GM12891 (cell line): ENCODE measurements around the gene FAM187B.

Experiments used
- PAX5 ChIP-seq: IDR thresholded peaks from 2 replicates; pipeline ENCODE4 v1.6.1; 2011; ENCODE audit warnings: low read length, moderate library complexity, mild to moderate bottlenecking; ENCODE audit not compliant: insufficient read depth, severe bottlenecking
- POLR2A ChIP-seq: IDR thresholded peaks from 2 replicates; pipeline ENCODE4 v1.6.1; 2011; ENCODE audit warnings: low read depth, low read length, control low read depth
- POLR2AphosphoS5 ChIP-seq: IDR thresholded peaks from 2 replicates; pipeline ENCODE4 v1.6.1; 2011; ENCODE audit warnings: low read depth, low read length, control low read depth
- POU2F2 ChIP-seq: IDR thresholded peaks from 2 replicates; pipeline ENCODE4 v1.6.1; 2011; ENCODE audit warnings: low read depth, mild to moderate bottlenecking, control low read depth, low read length, moderate library complexity
- SPI1 ChIP-seq: IDR thresholded peaks from 2 replicates; pipeline ENCODE4 v1.6.1; 2011; ENCODE audit warnings: low read depth, low read length, control low read depth
- TAF1 ChIP-seq: IDR thresholded peaks from 2 replicates; pipeline ENCODE4 v1.6.1; 2011; ENCODE audit warnings: low read depth, low read length, control low read depth

DNA sequence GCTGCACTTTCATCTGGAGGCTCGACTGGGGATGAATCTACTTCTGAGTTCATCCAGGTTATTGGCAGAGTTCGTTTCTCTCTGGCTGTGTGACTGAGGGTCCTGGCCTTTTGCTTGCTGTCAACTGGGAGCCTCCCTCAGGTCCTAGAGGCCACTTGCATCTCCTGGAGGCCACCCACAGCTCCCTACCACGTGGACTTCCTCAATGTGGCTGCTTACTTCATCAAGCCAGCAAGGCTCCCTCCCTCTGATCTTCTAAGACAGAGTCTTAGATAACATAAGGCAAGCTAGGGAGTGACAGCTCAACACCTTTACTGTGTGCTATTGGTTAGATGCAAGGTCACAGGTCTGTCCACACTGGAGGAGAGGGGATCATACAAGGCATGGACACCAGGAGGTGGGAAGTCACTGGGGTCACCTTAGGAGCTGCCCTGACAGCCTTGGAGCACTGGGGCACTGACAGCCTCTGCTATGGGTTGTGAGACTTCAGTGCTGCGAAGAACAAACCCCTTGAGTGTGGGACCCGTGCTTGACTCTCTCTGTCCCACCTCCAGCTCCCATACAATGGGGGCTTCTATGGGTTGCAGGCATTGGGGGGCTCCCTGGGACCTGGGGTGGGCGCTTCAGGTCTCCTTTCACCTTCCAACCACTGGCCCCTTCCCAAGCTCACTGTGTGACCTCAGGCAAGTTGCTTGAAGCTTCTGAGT, 5.3 kb downstream of the FAM187B start:
- TF ChIP-seq POLR2A, result no peak
- TF ChIP-seq TAF1, result no peak
- TF ChIP-seq POLR2AphosphoS5, result no peak
- no peak for TF ChIP-seq PAX5
- TF ChIP-seq POU2F2, result no peak
- TF ChIP-seq SPI1, result no peak
